ENCODE measurements around the gene LOC101059915.

Gene LOC101059915

GRCh38 chrX:71667328-71668247 is at the start of gene LOC101059915:
Gene LOC101059915, plus strand, starts transcription at chrX:71667546.
- DNase-seq (ENCODE audit: low read depth), result no peak

GRCh38 chrX:71617742-71618141 is 49.6 kb upstream of the LOC101059915 start:
- no peak for DNase-seq (ENCODE audit: low read depth)

DNA sequence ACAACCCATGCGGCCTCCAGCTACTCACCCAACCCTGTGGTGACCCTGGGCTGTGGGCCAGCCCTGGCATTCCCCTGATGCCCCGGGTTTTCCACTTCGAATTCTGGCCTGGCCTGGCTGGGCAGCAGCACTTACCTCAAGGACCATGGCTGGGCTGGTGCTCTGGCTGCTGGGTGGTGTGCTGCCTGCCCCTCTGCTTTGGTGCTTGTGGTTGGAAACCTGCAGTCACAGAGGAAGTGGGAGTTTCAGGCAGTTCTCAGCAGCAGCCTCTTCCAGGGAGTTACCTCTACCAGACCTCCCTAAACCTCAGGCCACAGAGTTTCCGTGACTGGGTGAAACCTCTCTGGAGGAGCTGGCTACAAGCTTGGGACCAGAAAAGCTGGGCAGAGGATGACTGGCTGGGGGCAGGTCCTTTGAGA is 49.0 kb upstream of the LOC101059915 start, which contains the start of gene CXCR3:
TSS of gene CXCR3 (minus strand) at position 209 of the 419 bp plus-strand sequence. CDS start at position 147, 62 bp downstream.
- peak; percentile 26 for DNase-seq (ENCODE audit: low read depth)

DNA sequence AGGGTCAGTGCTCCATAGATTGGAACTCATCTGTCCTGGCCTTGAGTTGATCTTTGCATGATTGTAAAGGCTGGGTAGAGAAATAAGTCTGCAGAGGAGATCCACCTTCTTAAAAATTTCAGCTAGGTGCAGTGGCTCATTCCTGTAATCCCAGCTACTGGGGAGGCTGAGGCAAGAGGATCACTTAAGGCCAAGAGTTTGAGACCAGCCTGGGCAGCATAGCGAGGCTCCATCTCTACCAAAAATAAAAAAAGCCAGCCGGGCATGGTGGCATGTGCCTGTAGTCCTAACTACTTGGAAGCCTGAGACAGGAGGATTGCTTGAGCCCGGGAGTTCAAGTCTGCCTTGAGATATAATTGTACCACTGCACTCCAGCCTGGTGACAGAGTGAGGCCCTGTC is 48.6 kb upstream of the LOC101059915 start:
- no peak for DNase-seq (ENCODE audit: low read depth)

DNA sequence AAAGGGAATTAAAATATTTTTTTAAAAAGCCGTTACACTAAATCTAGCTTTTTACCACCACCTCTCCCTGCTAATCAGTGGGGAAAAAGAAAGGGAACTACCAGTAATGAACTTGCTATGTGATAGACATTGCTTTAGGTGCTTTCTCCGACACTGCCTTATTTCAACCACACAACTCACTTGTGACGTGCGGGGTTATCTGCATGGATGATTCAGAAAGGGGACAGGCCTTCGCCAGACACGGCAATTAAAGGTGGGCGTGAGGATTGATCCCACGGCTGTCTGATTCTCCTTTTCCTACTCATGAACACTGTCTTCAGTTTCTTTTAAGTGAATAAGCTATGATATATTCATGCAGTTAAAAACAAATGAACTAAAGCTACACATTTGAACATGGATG is 48.2 kb upstream of the LOC101059915 start:
- DNase-seq (ENCODE audit: low read depth), result no peak

- DNase-seq (ENCODE audit: low read depth), result no peak
Observed at GRCh38 chrX:71619986-71620385, 47.4 kb upstream of the LOC101059915 start.

GRCh38 chrX:71621603-71622002 is 45.7 kb upstream of the LOC101059915 start:
- no peak for DNase-seq (ENCODE audit: low read depth)

DNA sequence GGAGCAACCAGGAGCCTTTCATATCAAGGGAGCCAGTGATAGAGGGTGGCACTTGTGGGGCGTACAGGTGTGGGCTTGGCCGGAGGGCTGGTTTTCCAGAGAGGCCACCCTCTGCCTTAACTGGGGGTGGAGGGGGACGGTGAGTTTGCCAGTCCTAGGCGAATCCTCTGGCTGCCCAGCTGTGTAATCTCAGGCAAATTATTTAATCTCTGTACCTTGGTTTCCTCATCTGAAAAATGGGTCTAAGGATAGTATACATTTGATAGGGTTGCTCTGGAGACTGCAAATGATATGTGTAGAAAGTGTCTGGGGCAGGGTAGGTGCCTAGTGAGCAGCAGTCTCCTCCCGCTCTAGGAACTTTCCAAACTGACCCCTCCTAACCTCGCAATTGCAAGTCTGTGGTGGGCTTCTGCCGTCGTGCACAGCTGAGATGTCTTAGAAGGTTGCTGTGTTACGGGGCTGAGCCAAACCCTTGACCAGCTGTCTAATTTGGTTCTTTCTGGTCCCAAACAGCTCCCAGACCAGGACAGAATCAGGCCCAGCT is 45.2 kb upstream of the LOC101059915 start:
- no peak for DNase-seq (ENCODE audit: low read depth)

- DNase-seq (ENCODE audit: low read depth), result no peak
Observed at GRCh38 chrX:71622576-71623450, 44.5 kb upstream of the LOC101059915 start.

DNA sequence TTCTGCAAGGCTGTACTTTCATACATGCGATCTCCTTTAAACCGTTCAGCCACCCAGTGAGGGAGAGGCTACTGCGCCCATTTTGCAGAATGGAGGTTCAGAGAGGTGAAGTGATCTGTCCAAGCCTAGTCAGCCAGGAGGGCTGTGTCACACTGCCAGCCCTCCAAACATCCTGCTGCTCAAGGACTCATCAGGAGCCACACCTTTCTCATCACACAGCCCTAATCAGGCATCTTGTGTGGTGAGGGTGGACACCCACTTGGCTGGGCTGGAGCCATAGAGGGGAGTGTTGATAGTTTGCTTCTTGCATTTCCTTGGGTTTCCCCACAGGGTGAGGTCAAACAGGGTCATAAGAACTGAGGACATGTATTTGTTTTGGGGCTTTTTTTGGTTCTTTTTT is 43.6 kb upstream of the LOC101059915 start:
- DNase-seq (ENCODE audit: low read depth), result no peak

- no peak for DNase-seq (ENCODE audit: low read depth)
Observed at GRCh38 chrX:71625471-71625870, 41.9 kb upstream of the LOC101059915 start.

- no peak for DNase-seq (ENCODE audit: low read depth)
Observed at GRCh38 chrX:71626576-71626975, 40.8 kb upstream of the LOC101059915 start.

GRCh38 chrX:71627588-71628404 is 39.5 kb upstream of the LOC101059915 start:
- DNase-seq (ENCODE audit: low read depth), result no peak

DNA sequence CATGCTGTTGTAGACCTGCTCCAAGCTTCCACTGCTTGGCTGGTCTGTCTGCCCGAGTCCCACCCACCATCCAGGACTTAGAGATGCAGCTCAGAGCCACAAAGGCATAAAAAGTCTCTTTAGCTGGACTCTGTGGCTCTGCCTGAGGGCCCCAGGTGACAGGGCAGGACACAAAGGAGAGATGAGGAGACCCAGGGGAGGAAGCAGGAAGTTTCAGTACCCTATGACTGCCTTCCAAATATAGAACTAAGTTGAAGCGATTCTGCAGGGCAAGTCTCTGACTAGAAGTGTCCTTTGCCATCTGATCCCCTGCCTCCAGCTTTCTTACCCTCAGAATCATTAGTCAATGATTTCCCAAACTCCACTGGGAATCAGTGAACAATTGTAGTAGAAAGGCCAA is 37.9 kb upstream of the LOC101059915 start:
- no peak for DNase-seq (ENCODE audit: low read depth)

- no peak for DNase-seq (ENCODE audit: low read depth)
Observed at GRCh38 chrX:71632923-71633657, 34.3 kb upstream of the LOC101059915 start.

- no peak for DNase-seq (ENCODE audit: low read depth)
Observed at GRCh38 chrX:71634366-71634765, 33.0 kb upstream of the LOC101059915 start.

- no peak for DNase-seq (ENCODE audit: low read depth)
Observed at GRCh38 chrX:71636438-71637252, 30.7 kb upstream of the LOC101059915 start.

- no peak for DNase-seq (ENCODE audit: low read depth)
Observed at GRCh38 chrX:71637253-71637618, 30.1 kb upstream of the LOC101059915 start.

DNA sequence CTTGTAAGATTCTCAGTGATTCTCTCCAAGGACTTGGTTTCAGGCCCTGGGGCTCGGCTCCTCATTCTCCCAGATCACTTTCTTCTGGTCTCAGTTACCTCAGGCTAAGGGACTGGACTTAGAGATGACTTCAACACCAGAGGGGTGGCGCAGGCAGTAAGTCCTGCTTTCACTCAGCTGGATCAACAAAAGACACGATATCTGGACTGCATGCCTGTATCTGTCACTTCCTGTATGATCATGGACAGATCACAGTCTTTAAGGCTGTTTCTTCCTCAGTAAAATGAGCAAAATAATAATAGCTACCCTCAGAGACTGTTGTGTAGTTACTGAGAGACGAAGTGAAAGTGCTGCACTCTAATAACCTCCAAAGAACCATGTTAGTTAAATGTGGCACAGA is 29.5 kb upstream of the LOC101059915 start:
- no peak for DNase-seq (ENCODE audit: low read depth)

- DNase-seq (ENCODE audit: low read depth), result no peak
Observed at GRCh38 chrX:71638409-71638808, 28.9 kb upstream of the LOC101059915 start.

All from stimulated activated CD8-positive, alpha-beta memory T cell treated with anti-CD3 and anti-CD28 coated beads, Interleukin-7, amount 100 ng/mL, for 24 hours (primary cell).